CD4-positive, alpha-beta T cell treated with Interleukin-2 at 100 ng/mL for 4 hours (primary cell): ENCODE measurements around the gene GTF2I.
"Not testable (repeated sequence)": the region's sequence is repeated elsewhere in the genome, so short reads cannot be mapped to it uniquely, and the experiment has no call there.

Experiments used
- DNase-seq: peaks from one replicate; pipeline ENCODE4 v3.0.0-alpha.2; 2020; ENCODE audit warnings: low spot score

Gene GTF2I

DNA sequence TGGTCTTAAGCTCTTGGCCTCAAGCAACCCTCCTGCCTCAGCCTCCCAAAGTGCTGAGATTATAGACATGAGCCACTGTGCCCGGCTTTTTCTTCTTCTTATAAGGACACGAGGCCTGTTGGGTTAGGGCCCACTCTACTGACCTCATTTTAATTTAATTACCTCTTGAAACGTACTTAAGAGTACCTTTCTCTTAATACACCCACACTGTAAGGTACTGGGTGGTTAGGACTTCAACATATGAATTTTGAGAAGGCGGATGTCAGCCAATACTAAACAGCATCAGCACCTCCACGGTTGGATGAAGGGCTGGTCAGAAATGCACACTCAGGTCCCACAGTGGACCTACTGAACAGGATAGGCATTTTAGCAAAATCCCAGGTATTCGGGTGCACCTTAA lies 124.2 kb downstream of the GTF2I start:
- not testable (repeated sequence) for DNase-seq

DNA sequence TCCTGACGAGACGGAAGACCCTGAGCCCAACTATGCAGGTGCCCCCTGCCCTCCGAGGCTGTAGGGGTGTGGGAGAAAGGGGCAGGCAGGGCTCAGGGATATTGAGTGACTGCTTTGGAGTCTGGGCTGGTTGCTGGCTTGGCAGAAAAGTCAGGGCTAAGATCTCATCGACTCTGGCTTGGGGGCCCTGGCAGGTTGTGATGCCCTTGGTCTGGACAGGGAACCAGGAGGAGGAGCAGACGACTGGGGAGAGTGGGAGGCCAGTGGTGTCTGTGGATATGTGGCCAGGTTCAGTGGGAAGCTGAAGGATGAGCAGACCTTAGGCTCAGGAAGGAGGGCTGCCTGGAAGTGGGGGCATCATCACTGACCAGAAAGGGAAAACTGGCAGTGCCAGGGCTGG lies 126.1 kb downstream of the GTF2I start:
- not testable (repeated sequence) for DNase-seq

GRCh38 chr7:74788369-74789150 lies 131.0 kb downstream of the GTF2I start:
- DNase-seq = peak; percentile 97

GRCh38 chr7:74789200-74789736 lies 131.8 kb downstream of the GTF2I start:
- not testable (repeated sequence) for DNase-seq

GRCh38 chr7:74797848-74798622 lies 140.5 kb downstream of the GTF2I start:
- not testable (repeated sequence) for DNase-seq

DNA sequence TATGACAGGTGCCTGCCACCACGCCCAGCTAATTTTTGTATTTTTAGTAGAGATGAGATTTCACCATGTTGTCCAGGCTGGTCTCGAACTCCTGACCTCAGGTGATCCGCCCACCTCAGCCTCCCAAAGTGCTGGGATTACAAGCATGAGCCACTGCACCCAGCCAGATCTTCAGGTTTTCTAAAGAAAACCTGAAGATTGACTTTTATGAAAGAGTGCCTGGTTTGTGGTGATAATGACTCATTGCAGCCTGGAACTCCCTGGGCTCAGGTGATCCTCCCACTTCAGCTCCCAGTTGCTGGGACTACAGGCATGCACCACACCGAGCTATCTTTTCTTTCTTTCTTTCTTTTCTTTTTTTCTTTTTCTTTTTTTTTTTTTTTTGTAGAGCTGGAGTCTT lies 141.1 kb downstream of the GTF2I start:
- DNase-seq = not testable (repeated sequence)
